K562 (cell line): ENCODE measurements around the gene COPS4. TPM values are rescaled to one million over a fixed set of nuclear protein-coding genes. Genes with fewer than 3 reads are reported as not detected.

Experiments used
- ATAC-seq: fragments of 200-7000 bp; cut with Tn5 transposase; 3 replicates; pipeline ENCODE4 v1.9.1; 2020; ENCODE audit warnings: moderate library complexity
- BruUV-seq: library from RNA; stranded (reverse); fragments of 400-500 nt; replicated peaks from 2 replicates; lab custom pipeline; 2021; lab: Mats Ljungman, UMichigan
- CTCF ChIA-PET: fragments of 300-600 bp; formaldehyde crosslinking; extraction: SDS; loops from one replicate; lab custom pipeline; 2021; ENCODE audit warnings: low intra/inter-chr PET ratio; lab: Yijun Ruan, JAX
- POLR2A ChIA-PET: fragments of 300-600, 350-650 bp; sonication (Branson Sonifier 250); formaldehyde crosslinking; extraction: SDS; loops from one replicate; lab custom pipeline; 2021; ENCODE audit warnings: antibody characterized with exemption, inconsistent platforms; lab: Yijun Ruan, JAX
- DNase-seq, 4 experiments: peaks; one replicate each; pipeline versions ENCODE4 v3.0.0 to v3.0.0-alpha.2; 2011 to 2018; ENCODE audit warnings: low spot score in 3 of 4, mixed read lengths in 3 of 4; ENCODE audit errors: extremely low read depth in 1 of 4
- FAIRE-seq: peaks from 2 replicates; lab custom pipeline; 2011; peaks lifted over from hg19 to GRCh38; lab: Jason Lieb, UNC
- H2AFZ ChIP-seq: 2 replicates; pipeline ENCODE4 v1.6.0; 2011; ENCODE audit warnings: low read depth, low read length, control low read depth, inconsistent platforms
- H3K27ac ChIP-seq: fragments of 200-600 bp; 3 replicates; pipeline ENCODE4 v1.8.0; 2011; ENCODE audit warnings: low read depth, mild to moderate bottlenecking, control low read depth, inconsistent platforms, low read length, moderate library complexity, mixed read lengths; ENCODE audit errors: extremely low read depth
- H3K27me3 ChIP-seq, 2 experiments: fragments of 300-600 bp in 1 of 2; 2 replicates in 1 of 2; 3 replicates in 1 of 2; pipeline versions ENCODE4 v1.6.0 to v1.8.0; 2011; ENCODE audit warnings: inconsistent platforms in 2 of 2, low read length in 2 of 2, mild to moderate bottlenecking in 1 of 2, mixed read lengths in 1 of 2, moderate library complexity in 1 of 2; ENCODE audit not compliant: control insufficient read depth in 2 of 2, insufficient read depth in 2 of 2
- H3K36me3 ChIP-seq: fragments of 300-600 bp; 3 replicates; pipeline ENCODE4 v1.8.0; 2011; ENCODE audit warnings: mild to moderate bottlenecking, low read length, inconsistent platforms; ENCODE audit not compliant: control insufficient read depth, insufficient read depth
- H3K4me1 ChIP-seq, 2 experiments: fragments of 200-600 bp in 1 of 2; replicated peaks in 1 of 2; 2 replicates in 1 of 2; 3 replicates in 1 of 2; pipeline versions ENCODE4 v1.5.1 to v1.8.0; 2011; ENCODE audit warnings: inconsistent platforms in 2 of 2, low read length in 2 of 2, mild to moderate bottlenecking in 1 of 2, mixed read lengths in 1 of 2, moderate library complexity in 1 of 2; ENCODE audit not compliant: control insufficient read depth in 2 of 2, insufficient read depth in 2 of 2
- H3K4me2 ChIP-seq: 2 replicates; pipeline ENCODE4 v1.6.1; 2011; ENCODE audit warnings: low read length, control low read depth, inconsistent platforms, mixed read lengths; ENCODE audit not compliant: insufficient read depth
- H3K4me3 ChIP-seq: fragments of 200-600 bp; sonication (generic), shearing (Covaris generic); 2 replicates; pipeline ENCODE4 v1.5.1; 2016; ENCODE audit warnings: control low read depth, inconsistent platforms
- H3K79me2 ChIP-seq: fragments of 200-600 bp; 3 replicates; pipeline ENCODE4 v1.8.0; 2011; ENCODE audit warnings: low read length, inconsistent platforms; ENCODE audit not compliant: control insufficient read depth, insufficient read depth
- H3K9ac ChIP-seq, 2 experiments: 2 replicates each; pipeline versions ENCODE4 v1.6.0 to v1.6.1; 2011; ENCODE audit warnings: low read depth in 2 of 2, low read length in 2 of 2, control low read depth in 1 of 2, inconsistent platforms in 1 of 2, mild to moderate bottlenecking in 1 of 2, mixed read lengths in 1 of 2; ENCODE audit not compliant: insufficient read depth in 1 of 2
- H3K9me1 ChIP-seq: one replicate; pipeline ENCODE4 v1.6.0; 2011; ENCODE audit warnings: inconsistent platforms, mild to moderate bottlenecking, low read length, moderate library complexity; ENCODE audit not compliant: control insufficient read depth, insufficient read depth
- H3K9me3 ChIP-seq: replicated peaks from 2 replicates; pipeline ENCODE4 v1.5.1; 2011; ENCODE audit warnings: low read depth, low read length, inconsistent platforms; ENCODE audit not compliant: control insufficient read depth, insufficient read depth
- H4K20me1 ChIP-seq: replicated peaks from 2 replicates; pipeline ENCODE4 v1.6.1; 2011; ENCODE audit warnings: low read length, inconsistent platforms, mixed read lengths; ENCODE audit not compliant: control insufficient read depth, insufficient read depth
- CHD7 ChIP-seq: fragments of 200-600 bp; sonication (generic); IDR thresholded peaks from one replicate; pipeline ENCODE4 v1.6.1; 2012; ENCODE audit warnings: mild to moderate bottlenecking, low read depth, low read length, inconsistent platforms
- HEY1 ChIP-seq: fragments of 250-450 bp; sonication (Bioruptor Pico); IDR thresholded peaks from 2 replicates; pipeline ENCODE4 v1.5.0; 2020; ENCODE audit warnings: mild to moderate bottlenecking, moderate library complexity, borderline replicate concordance
- MCM3 ChIP-seq: fragments of 450-650 bp; IDR thresholded peaks from 2 replicates; pipeline ENCODE4 v1.6.1; 2016
- NUFIP1 ChIP-seq: fragments of 450-650 bp; IDR thresholded peaks from 2 replicates; pipeline ENCODE4 v1.6.1; 2018; ENCODE audit not compliant: partially characterized antibody
- STAG1 ChIP-seq: sonication (generic); formaldehyde crosslinking; IDR thresholded peaks from 2 replicates; pipeline ENCODE4 v1.5.0; 2020; ENCODE audit warnings: missing genetic modification reagents, borderline replicate concordance
- ZNF766 ChIP-seq: fragments of 200-800 bp; sonication (Bioruptor generic); conservative IDR thresholded peaks from 2 replicates; pipeline ENCODE4 v1.6.1; 2016; ENCODE audit warnings: missing genetic modification characterization, missing compliant biosample characterization
- ZNF785 ChIP-seq: fragments of 250-450 bp; sonication (Bioruptor Pico); IDR thresholded peaks from 2 replicates; pipeline ENCODE4 v1.4.0; 2020; ENCODE audit warnings: mild to moderate bottlenecking
- WGBS: fragments of 100-300 bp; shearing (Covaris generic); methylation state at CpG from one replicate; pipeline ENCODE4 v1.1.6; 2016; ENCODE audit warnings: low coverage, mixed read lengths; ENCODE audit not compliant: insufficient coverage; ENCODE audit errors: missing lambda C conversion rate; 5-methylcytosine and 5-hydroxymethylcytosine counted together
- in situ Hi-C: fragments of 300-500 bp; cut with MboI; formaldehyde crosslinking; loops from 4 replicates; pipeline ENCODE4 v1.15.0; 2018; ENCODE audit warnings: inconsistent platforms, mixed read lengths
- intact Hi-C: fragments of 100-400 bp; cut with micrococcal nuclease; formaldehyde crosslinking; loops from 2 replicates; pipeline ENCODE4 v1.14.2; 2022
- polyA plus RNA-seq, 8 experiments: library from polyadenylated mRNA; depleted of rRNA in 4 of 8; stranded (reverse) in 5 of 8; unstranded in 3 of 8; fragments of >200 nt; fragmentation: Nextera tagmentation in 2 of 8; fragmentation: Illumina TruSeq in 1 of 8; extraction: Ambion mirVana in 2 of 8; extraction: Trizol in 1 of 8; gene quantifications; 2 replicates each; pipeline versions ENCODE4 v1.2.1 to v1.2.3, GENCODE V29; 2011 to 2014; ENCODE audit warnings: inconsistent platforms in 1 of 8, missing spikeins in 1 of 8
- total RNA-seq, 7 experiments: library from RNA; depleted of rRNA in 6 of 7; stranded (reverse); fragments of >200 nt in 6 of 7; fragmentation: Illumina TruSeq in 2 of 7; extraction: Trizol in 2 of 7; gene quantifications; 2 replicates each; pipeline versions ENCODE4 v1.2.1 to v1.2.3, GENCODE V29; 2011 to 2021; ENCODE audit warnings: low replicate concordance in 1 of 7
- TF ChIP-seq, protein P1 (sequence below): fragments of 450-650 bp; IDR thresholded peaks from one replicate; pipeline ENCODE4 v1.6.1; 2018; ENCODE audit warnings: mild to moderate bottlenecking, moderate library complexity; ENCODE audit not compliant: partially characterized antibody

The COPS4 gene
- total and polyA plus RNA-seq, 9 of the 15 experiments (the other 6 are each of a cell fraction or from before 2014, with no cell fraction given): 44.7 to 180 (median 70.9) TPM

DNA sequence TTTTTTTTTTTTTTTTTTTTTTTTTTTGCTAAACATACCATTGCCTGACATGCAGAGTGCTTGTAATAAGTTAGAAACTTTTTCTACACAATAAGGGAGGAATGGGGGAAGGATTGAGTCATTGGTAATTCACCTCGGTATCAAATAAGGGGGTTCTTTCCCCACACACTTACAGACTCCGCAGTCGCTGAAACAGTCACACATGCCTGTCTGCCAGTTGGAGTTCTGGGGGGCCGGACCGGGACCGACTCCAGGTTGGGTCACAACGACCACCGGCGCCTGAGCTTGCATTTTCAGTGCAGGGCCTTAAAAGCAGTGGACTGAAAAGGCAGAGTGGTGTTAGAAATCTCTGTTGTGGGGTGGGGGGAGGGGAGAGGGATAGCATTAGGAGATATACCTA is 72.6 kb downstream of the COPS4 start:
- H3K9me1 ChIP-seq: no peaks in the 10 kb centered on the region
- in situ Hi-C loops (no loop called here), intact Hi-C loops (no loop called here)
- H3K4me1 ChIP-seq: no peaks in the 10 kb centered on the region; a peak in 2 of 5 replicates
- H3K79me2 ChIP-seq: no peaks in the 10 kb centered on the region
- DNase-seq: no peak
- 43% methylated on average over 9 of the region's 9 CpGs for WGBS
- no TSS peak for BruUV-seq
- no peaks in the 10 kb centered on the region for H4K20me1 ChIP-seq
- H3K27ac ChIP-seq: no peak overlapping the region
- no peak overlapping the region for H3K4me3 ChIP-seq
- no peaks in the 10 kb centered on the region for H3K27me3 ChIP-seq
- H3K9me3 ChIP-seq: no peaks in the 10 kb centered on the region
- no peak for ATAC-seq
- ChIA-PET CTCF (no interaction called here), POLR2A (no interaction called here)
- no peak for FAIRE-seq
- no peaks in the 10 kb centered on the region for H3K36me3 ChIP-seq
- H3K4me2 ChIP-seq: no peak overlapping the region
- H2AFZ ChIP-seq: no peak overlapping the region
- H3K9ac ChIP-seq: no peak overlapping the region
- TF ChIP-seq ZNF785 (CRISPR knock-in tag) (no peak), ZNF766 (CRISPR knock-in tag) (no peak), NUFIP1 (no peak), MCM3 (no peak), STAG1 (CRISPR knock-in tag) (no peak), HEY1 (CRISPR knock-in tag) (no peak), CHD7 (no peak)
- TF ChIP-seq, protein P1, sequence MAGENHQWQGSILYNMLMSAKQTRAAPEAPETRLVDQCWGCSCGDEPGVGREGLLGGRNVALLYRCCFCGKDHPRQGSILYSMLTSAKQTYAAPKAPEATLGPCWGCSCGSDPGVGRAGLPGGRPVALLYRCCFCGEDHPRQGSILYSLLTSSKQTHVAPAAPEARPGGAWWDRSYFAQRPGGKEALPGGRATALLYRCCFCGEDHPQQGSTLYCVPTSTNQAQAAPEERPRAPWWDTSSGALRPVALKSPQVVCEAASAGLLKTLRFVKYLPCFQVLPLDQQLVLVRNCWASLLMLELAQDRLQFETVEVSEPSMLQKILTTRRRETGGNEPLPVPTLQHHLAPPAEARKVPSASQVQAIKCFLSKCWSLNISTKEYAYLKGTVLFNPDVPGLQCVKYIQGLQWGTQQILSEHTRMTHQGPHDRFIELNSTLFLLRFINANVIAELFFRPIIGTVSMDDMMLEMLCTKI: no peak
